H54 (cell line): ENCODE data around the gene ALDH1L1.
"Not testable (repeated sequence)": the region's sequence is repeated elsewhere in the genome, so short reads cannot be mapped to it uniquely, and the experiment has no call there.

Source experiments
- DNase-seq: peaks from one replicate; pipeline ENCODE4 v3.0.0; 2011; ENCODE audit warnings: low spot score, mixed read lengths; ENCODE audit not compliant: insufficient read length
- FAIRE-seq: peaks from 3 replicates; lab custom pipeline; 2011; peaks lifted over from hg19 to GRCh38; lab: Jason Lieb, UNC
- POLR2A ChIP-seq: IDR thresholded peaks from 2 replicates; pipeline ENCODE4 v1.6.1; 2011; ENCODE audit warnings: low read depth, mild to moderate bottlenecking, low read length

The ALDH1L1 gene

GRCh38 chr3:126100634-126101301 lies 79.6 kb downstream of the ALDH1L1 start:
- TF ChIP-seq POLR2A = no peak
- FAIRE-seq (no peak), DNase-seq (no peak)

- DNase-seq = no peak
- no peak for FAIRE-seq
- no peak for TF ChIP-seq POLR2A
Observed at GRCh38 chr3:126100269-126100633, 80.1 kb downstream of the ALDH1L1 start.

GRCh38 chr3:126098391-126098858 lies 82.0 kb downstream of the ALDH1L1 start:
- FAIRE-seq (no peak), DNase-seq (no peak)
- TF ChIP-seq POLR2A = no peak

GRCh38 chr3:126097801-126098200 lies 82.6 kb downstream of the ALDH1L1 start:
- TF ChIP-seq POLR2A = no peak
- FAIRE-seq (no peak), DNase-seq (no peak)

GRCh38 chr3:126096274-126096673 lies 84.1 kb downstream of the ALDH1L1 start:
- DNase-seq, FAIRE-seq: not testable (repeated sequence)

- not testable (repeated sequence) for DNase-seq, FAIRE-seq
Observed at GRCh38 chr3:126092128-126092527, 88.3 kb downstream of the ALDH1L1 start.

GRCh38 chr3:126087552-126088175 lies 92.7 kb downstream of the ALDH1L1 start:
- DNase-seq (no peak), FAIRE-seq (no peak)
- TF ChIP-seq POLR2A = no peak

- DNase-seq (no peak), FAIRE-seq (no peak)
- no peak for TF ChIP-seq POLR2A
Observed at GRCh38 chr3:126085841-126086240, 94.5 kb downstream of the ALDH1L1 start.

GRCh38 chr3:126085276-126085675 lies 95.1 kb downstream of the ALDH1L1 start:
- no peak for FAIRE-seq
- no peak for DNase-seq
- TF ChIP-seq POLR2A = no peak

GRCh38 chr3:126084768-126085180 lies 95.6 kb downstream of the ALDH1L1 start:
- TF ChIP-seq POLR2A = no peak
- FAIRE-seq (no peak), DNase-seq (no peak)

GRCh38 chr3:126083913-126084767 lies 96.2 kb downstream of the ALDH1L1 start, which contains the start of gene SLC41A3:
Gene SLC41A3, minus strand, starts transcription at chr3:126084124. Its CDS starts 15,905 bp downstream, at chr3:126068219.
- no peak for FAIRE-seq
- TF ChIP-seq POLR2A = peak; percentile 35; the same call in 1 of the 2 replicates
- DNase-seq = peak; percentile 76

GRCh38 chr3:126083511-126083912 lies 96.9 kb downstream of the ALDH1L1 start:
- TF ChIP-seq POLR2A = no peak
- DNase-seq (peak; percentile 43), FAIRE-seq (no peak)

- DNase-seq = no peak
Observed at GRCh38 chr3:126083138-126083445, 97.3 kb downstream of the ALDH1L1 start.

More at GRCh38 chr3:126083138-126083445, 97.3 kb downstream of the ALDH1L1 start:
- FAIRE-seq = no peak
- TF ChIP-seq POLR2A = no peak
